Prostate gland (tissue), 2 donors: ENCODE results near the gene CHRNE.

Experiments used
- POLR2A ChIP-seq: fragments of 450-650 bp; IDR thresholded peaks from one replicate; pipeline ENCODE4 v1.6.1; 2016; ENCODE audit warnings: antibody characterized with exemption, mild to moderate bottlenecking
- POLR2AphosphoS5 ChIP-seq: sonication (generic); formaldehyde crosslinking; IDR thresholded peaks from one replicate; pipeline ENCODE4 v1.6.1; 2017; ENCODE audit warnings: antibody characterized with exemption
- TF ChIP-seq, protein P1 (sequence below), 4 experiments: fragments of 200-600 bp in 2 of 4; fragments of 450-650 bp in 2 of 4; sonication (generic) in 2 of 4; IDR thresholded peaks; 1 replicate in 3 of 4; 2 replicates in 1 of 4; pipeline ENCODE4 v1.5.1; 2016 to 2019; ENCODE audit warnings: antibody characterized with exemption in 4 of 4, mild to moderate bottlenecking in 2 of 4, moderate library complexity in 2 of 4

DNA sequence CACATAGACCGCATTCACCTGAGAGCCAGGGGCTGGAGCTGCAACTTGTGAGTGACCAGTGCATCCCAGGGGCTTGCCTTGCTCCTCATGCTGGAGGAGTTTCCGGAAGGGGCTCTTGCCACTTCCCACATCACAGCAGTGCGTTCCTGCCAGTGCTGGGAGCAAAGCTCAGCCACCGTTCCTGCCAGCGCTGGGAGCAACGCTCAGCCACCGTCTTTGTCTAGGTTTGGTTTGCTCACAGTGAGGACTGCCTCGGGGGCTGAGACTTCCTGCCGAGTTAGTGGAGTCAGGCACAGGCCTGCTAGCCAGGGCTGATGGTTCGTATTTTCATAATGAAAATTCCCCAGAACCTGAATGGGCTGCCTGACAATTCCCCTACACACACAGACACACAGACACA lies 5.4 kb upstream of the CHRNE start:
- TF ChIP-seq, protein P1, sequence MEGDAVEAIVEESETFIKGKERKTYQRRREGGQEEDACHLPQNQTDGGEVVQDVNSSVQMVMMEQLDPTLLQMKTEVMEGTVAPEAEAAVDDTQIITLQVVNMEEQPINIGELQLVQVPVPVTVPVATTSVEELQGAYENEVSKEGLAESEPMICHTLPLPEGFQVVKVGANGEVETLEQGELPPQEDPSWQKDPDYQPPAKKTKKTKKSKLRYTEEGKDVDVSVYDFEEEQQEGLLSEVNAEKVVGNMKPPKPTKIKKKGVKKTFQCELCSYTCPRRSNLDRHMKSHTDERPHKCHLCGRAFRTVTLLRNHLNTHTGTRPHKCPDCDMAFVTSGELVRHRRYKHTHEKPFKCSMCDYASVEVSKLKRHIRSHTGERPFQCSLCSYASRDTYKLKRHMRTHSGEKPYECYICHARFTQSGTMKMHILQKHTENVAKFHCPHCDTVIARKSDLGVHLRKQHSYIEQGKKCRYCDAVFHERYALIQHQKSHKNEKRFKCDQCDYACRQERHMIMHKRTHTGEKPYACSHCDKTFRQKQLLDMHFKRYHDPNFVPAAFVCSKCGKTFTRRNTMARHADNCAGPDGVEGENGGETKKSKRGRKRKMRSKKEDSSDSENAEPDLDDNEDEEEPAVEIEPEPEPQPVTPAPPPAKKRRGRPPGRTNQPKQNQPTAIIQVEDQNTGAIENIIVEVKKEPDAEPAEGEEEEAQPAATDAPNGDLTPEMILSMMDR (IDR thresholded peaks at IDR 0.05) = no peak
- TF ChIP-seq POLR2AphosphoS5 (no peak), POLR2A (no peak)
